Activated T-helper 1 cell treated with anti-CD3 and anti-CD28 coated beads, Interleukin-2, amount 50 U/mL, for 16 hours (primary cell): ENCODE data around the gene DGCR2.
"Not testable (repeated sequence)": the region's sequence is repeated elsewhere in the genome, so short reads cannot be mapped to it uniquely, and the experiment has no call there.

ENCODE experiments used
- DNase-seq, 2 donors: peaks; one replicate each; pipeline ENCODE4 v3.0.0-alpha.2; 2020; ENCODE audit warnings: low read depth in 1 of 2, low spot score in 1 of 2

The DGCR2 gene

GRCh38 chr22:19012308-19012986, 109.8 kb downstream of the DGCR2 start:
- DNase-seq: no peak

GRCh38 chr22:19011611-19012010, 110.6 kb downstream of the DGCR2 start:
- not testable (repeated sequence) for DNase-seq

GRCh38 chr22:19011075-19011474, 111.1 kb downstream of the DGCR2 start:
- no peak for DNase-seq

- no peak for DNase-seq
Observed at GRCh38 chr22:19005905-19006304, 116.3 kb downstream of the DGCR2 start.

GRCh38 chr22:19004471-19004870, 117.7 kb downstream of the DGCR2 start:
- no peak for DNase-seq

- DNase-seq: no peak
Observed at GRCh38 chr22:19003508-19003907, 118.7 kb downstream of the DGCR2 start.

GRCh38 chr22:19002684-19003038, 119.6 kb downstream of the DGCR2 start:
- DNase-seq: no peak

GRCh38 chr22:19001204-19001603, 121.0 kb downstream of the DGCR2 start:
- no peak for DNase-seq

- not testable (repeated sequence) for DNase-seq
Observed at GRCh38 chr22:19000106-19000505, 122.1 kb downstream of the DGCR2 start.

- DNase-seq: no peak
Observed at GRCh38 chr22:18999416-18999815, 122.8 kb downstream of the DGCR2 start.

GRCh38 chr22:18999008-18999407, 123.2 kb downstream of the DGCR2 start:
- DNase-seq: no peak

GRCh38 chr22:18997925-18998315, 124.3 kb downstream of the DGCR2 start:
- no peak for DNase-seq

- DNase-seq: no peak
Observed at GRCh38 chr22:18997306-18997924, 124.8 kb downstream of the DGCR2 start.

GRCh38 chr22:18996376-18996900, 125.8 kb downstream of the DGCR2 start:
- no peak for DNase-seq

- no peak for DNase-seq
Observed at GRCh38 chr22:18995327-18995711, 126.9 kb downstream of the DGCR2 start.

GRCh38 chr22:18994701-18995326, 127.4 kb downstream of the DGCR2 start:
- DNase-seq: no peak

GRCh38 chr22:18994056-18994455, 128.2 kb downstream of the DGCR2 start:
- no peak for DNase-seq

- no peak for DNase-seq
Observed at GRCh38 chr22:18992543-18993198, 129.5 kb downstream of the DGCR2 start.

- DNase-seq: no peak
Observed at GRCh38 chr22:18991821-18992442, 130.3 kb downstream of the DGCR2 start.

GRCh38 chr22:18991138-18991432, 131.1 kb downstream of the DGCR2 start:
- DNase-seq: no peak

- no peak for DNase-seq
Observed at GRCh38 chr22:18990355-18991137, 131.7 kb downstream of the DGCR2 start.
